SK-N-SH (cell line): ENCODE measurements around the gene CCR4. TPM values are rescaled to one million over a fixed set of nuclear protein-coding genes. Genes with fewer than 3 reads are reported as not detected.
"Not testable (repeated sequence)": the region's sequence is repeated elsewhere in the genome, so short reads cannot be mapped to it uniquely, and the experiment has no call there.

Experiments
- CTCF ChIA-PET: fragments of 300-600, 350-600 bp; formaldehyde crosslinking; extraction: SDS; loops from one replicate; lab custom pipeline; 2021; lab: Yijun Ruan, JAX
- POLR2A ChIA-PET: fragments of 350-600 bp; sonication (Branson Sonifier 250); formaldehyde crosslinking; extraction: SDS; loops from one replicate; lab custom pipeline; 2020; ENCODE audit warnings: antibody characterized with exemption, inconsistent platforms; lab: Yijun Ruan, JAX
- DNase-seq: peaks from one replicate; pipeline ENCODE4 v3.0.0; 2012
- H2AFZ ChIP-seq: fragments of 200-600 bp; sonication (generic); 2 replicates; pipeline ENCODE4 v1.8.1; 2016; ENCODE audit warnings: antibody characterized with exemption, mild to moderate bottlenecking, low read depth
- H3F3A ChIP-seq: fragments of 200-600 bp; sonication (generic); replicated peaks from 2 replicates; pipeline ENCODE3; 2016; ENCODE audit warnings: antibody characterized with exemption, mild to moderate bottlenecking; ENCODE audit not compliant: insufficient read depth
- H3K27ac ChIP-seq, 2 experiments: fragments of 200-500 bp in 1 of 2; fragments of 200-600 bp in 1 of 2; sonication (Bioruptor generic) in 1 of 2; sonication (generic), shearing (Covaris generic) in 1 of 2; 2 replicates each; pipeline versions ENCODE4 v1.5.1 to v1.6.1; 2014 to 2016; ENCODE audit warnings: low read depth in 2 of 2, inconsistent platforms in 1 of 2, low read length in 1 of 2, mild to moderate bottlenecking in 1 of 2, mixed read lengths in 1 of 2
- H3K27me3 ChIP-seq: fragments of 200-600 bp; sonication (generic), shearing (Covaris generic); 2 replicates; pipeline ENCODE4 v1.6.1; 2016; ENCODE audit warnings: mixed run types; ENCODE audit not compliant: insufficient read depth
- H3K36me3 ChIP-seq, 2 experiments: fragments of 200-500 bp in 1 of 2; fragments of 200-600 bp in 1 of 2; sonication (Bioruptor generic) in 1 of 2; sonication (generic) in 1 of 2; replicated peaks in 1 of 2; 2 replicates each; pipeline versions ENCODE3 to v1.5.1; 2014 to 2016; ENCODE audit warnings: low read length in 1 of 2, mild to moderate bottlenecking in 1 of 2; ENCODE audit not compliant: insufficient read depth in 2 of 2, control insufficient read depth in 1 of 2
- H3K4me1 ChIP-seq, 2 experiments: fragments of 200-500 bp in 1 of 2; fragments of 200-600 bp in 1 of 2; sonication (Bioruptor generic) in 1 of 2; sonication (generic), shearing (Covaris generic) in 1 of 2; 2 replicates each; pipeline versions ENCODE4 v1.5.1 to v1.6.1; 2014 to 2016; ENCODE audit warnings: low read depth in 1 of 2, low read length in 1 of 2, mixed run types in 1 of 2; ENCODE audit not compliant: insufficient read depth in 2 of 2, control insufficient read depth in 1 of 2
- H3K4me2 ChIP-seq: fragments of 200-600 bp; sonication (generic), shearing (Covaris generic); 2 replicates; pipeline ENCODE4 v1.6.1; 2017; ENCODE audit warnings: mixed run types
- H3K4me3 ChIP-seq, 2 experiments: fragments of 200-500 bp in 1 of 2; fragments of 200-600 bp in 1 of 2; sonication (Bioruptor generic) in 1 of 2; sonication (generic), shearing (Covaris generic) in 1 of 2; 2 replicates each; pipeline versions ENCODE4 v1.5.1 to v1.8.1; 2014 to 2016; ENCODE audit warnings: low read depth in 2 of 2, inconsistent platforms in 1 of 2, low read length in 1 of 2, mild to moderate bottlenecking in 1 of 2, mixed read lengths in 1 of 2, moderate library complexity in 1 of 2
- H3K79me2 ChIP-seq: fragments of 200-600 bp; sonication (generic); 2 replicates; pipeline ENCODE4 v1.8.1; 2017; ENCODE audit warnings: mild to moderate bottlenecking; ENCODE audit not compliant: insufficient read depth
- H3K9ac ChIP-seq: fragments of 200-600 bp; sonication (generic); 2 replicates; pipeline ENCODE4 v1.6.1; 2017; ENCODE audit warnings: mixed run types
- H3K9me2 ChIP-seq: fragments of 200-600 bp; sonication (generic); 2 replicates; pipeline ENCODE4 v1.6.1; 2017; ENCODE audit warnings: mixed run types
- H3K9me3 ChIP-seq: fragments of 200-600 bp; sonication (generic); 2 replicates; pipeline ENCODE4 v1.6.1; 2017; ENCODE audit warnings: mixed run types, mild to moderate bottlenecking, moderate library complexity
- H4K20me1 ChIP-seq: fragments of 200-600 bp; sonication (generic); 2 replicates; pipeline ENCODE4 v1.6.1; 2017; ENCODE audit warnings: mild to moderate bottlenecking, mixed run types; ENCODE audit not compliant: insufficient read depth
- CTCF ChIP-seq: fragments of 200-600 bp; sonication (generic); IDR thresholded peaks from 2 replicates; pipeline ENCODE4 v1.6.1; 2017; ENCODE audit warnings: antibody characterized with exemption, mild to moderate bottlenecking, moderate library complexity
- FOSL2 ChIP-seq: IDR thresholded peaks from 2 replicates; pipeline ENCODE4 v1.4.0; 2012; ENCODE audit warnings: low read depth, mild to moderate bottlenecking, moderate library complexity, borderline replicate concordance
- FOXJ3 ChIP-seq: sonication (generic); formaldehyde crosslinking; IDR thresholded peaks from 2 replicates; pipeline ENCODE4 v1.5.1; 2020; ENCODE audit warnings: mild to moderate bottlenecking, missing genetic modification reagents
- GATA2 ChIP-seq: sonication (generic); formaldehyde crosslinking; IDR thresholded peaks from 2 replicates; pipeline ENCODE4 v1.5.0; 2020; ENCODE audit warnings: mild to moderate bottlenecking, missing genetic modification reagents
- IRF3 ChIP-seq: fragments of 150-350 bp; IDR thresholded peaks from 2 replicates; pipeline ENCODE4 v1.6.1; 2016; ENCODE audit warnings: mild to moderate bottlenecking, low read depth, low read length
- JUND ChIP-seq: IDR thresholded peaks from 2 replicates; pipeline ENCODE4 v1.4.0; 2012
- MXI1 ChIP-seq: IDR thresholded peaks from 2 replicates; pipeline ENCODE4 v1.6.1; 2012; ENCODE audit warnings: mild to moderate bottlenecking, low read depth, low read length, improper control_type of control experiment
- NFIC ChIP-seq: IDR thresholded peaks from 2 replicates; pipeline ENCODE4 v1.4.0; 2012; ENCODE audit warnings: borderline replicate concordance
- POLR2AphosphoS5 ChIP-seq: IDR thresholded peaks from 2 replicates; pipeline ENCODE4 v1.6.1; 2012; ENCODE audit warnings: low read depth, low read length
- RAD21 ChIP-seq: IDR thresholded peaks from 2 replicates; pipeline ENCODE4 v1.6.1; 2012; ENCODE audit warnings: mild to moderate bottlenecking, low read length
- REST ChIP-seq: IDR thresholded peaks from 2 replicates; pipeline ENCODE4 v1.6.1; 2012; ENCODE audit warnings: mild to moderate bottlenecking, low read depth, low read length, moderate library complexity
- RXRA ChIP-seq: IDR thresholded peaks from 2 replicates; pipeline ENCODE4 v1.4.0; 2012; ENCODE audit warnings: low read depth, mild to moderate bottlenecking, borderline replicate concordance
- SIN3A ChIP-seq: IDR thresholded peaks from 2 replicates; pipeline ENCODE4 v1.6.1; 2012; ENCODE audit warnings: low read depth, mild to moderate bottlenecking, low read length, moderate library complexity, borderline replicate concordance
- TCF12 ChIP-seq: IDR thresholded peaks from 2 replicates; pipeline ENCODE4 v1.4.0; 2012
- USF2 ChIP-seq: fragments of 150-350 bp; IDR thresholded peaks from 2 replicates; pipeline ENCODE4 v1.6.1; 2017; ENCODE audit warnings: antibody characterized with exemption, low read length, low read depth, borderline replicate concordance
- WGBS: methylation state at CpG from one replicate; pipeline ENCODE4 v1.1.6; 2017; ENCODE audit warnings: low lambda C conversion rate; 5-methylcytosine and 5-hydroxymethylcytosine counted together
- polyA plus RNA-seq, 3 experiments: library from polyadenylated mRNA; depleted of rRNA; stranded (reverse); fragments of >200 nt; gene quantifications; 2 replicates each; pipeline ENCODE4 v1.2.3, GENCODE V29; 2012
- TF ChIP-seq, protein P1 (sequence below): IDR thresholded peaks from 2 replicates; pipeline ENCODE4; 2012

The CCR4 gene
- polyA plus RNA-seq, 1 of the 3 experiments (the other 2 are of a cell fraction) = not detected

DNA sequence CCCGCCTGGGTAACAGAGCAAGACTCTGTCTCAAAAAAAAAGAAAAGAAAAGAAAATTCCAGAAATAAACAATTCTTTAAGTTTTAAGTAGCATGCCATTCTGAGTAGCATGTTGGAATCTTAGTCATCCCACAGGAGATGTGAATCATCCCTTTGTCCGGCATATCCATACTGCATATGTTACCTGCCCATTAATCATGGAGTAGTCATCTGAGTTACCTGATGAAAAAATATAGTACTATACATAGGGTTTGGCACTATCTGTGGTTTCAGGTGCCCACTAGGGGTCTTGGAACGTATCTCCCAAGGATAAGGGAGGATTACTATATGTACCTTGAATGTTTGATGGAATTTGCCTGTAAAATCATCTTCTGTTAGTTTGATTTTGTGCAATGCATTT lies 6.3 kb upstream of the CCR4 start:
- H4K20me1 ChIP-seq = no peaks in the 10 kb centered on the region
- no peak overlapping the region for H2AFZ ChIP-seq
- POLR2A ChIA-PET = no interaction called here
- H3K9me2 ChIP-seq = no peaks in the 10 kb centered on the region
- H3K4me3 ChIP-seq = no peak overlapping the region
- H3K4me1 ChIP-seq = no peaks in the 10 kb centered on the region
- CTCF ChIA-PET = no interaction called here
- no peak for DNase-seq
- no peaks in the 10 kb centered on the region for H3K36me3 ChIP-seq
- H3K27me3 ChIP-seq = no peaks in the 10 kb centered on the region
- no peak overlapping the region for H3K4me2 ChIP-seq
- TF ChIP-seq USF2 = no peak
- TF ChIP-seq GATA2 (CRISPR knock-in tag) = no peak
- no peak for TF ChIP-seq SIN3A
- peak; percentile 22; the same call in 1 of the 2 replicates for TF ChIP-seq TCF12
- TF ChIP-seq RAD21 = no peak
- no peak for TF ChIP-seq POLR2AphosphoS5
- TF ChIP-seq CTCF = no peak
- TF ChIP-seq, protein P1, sequence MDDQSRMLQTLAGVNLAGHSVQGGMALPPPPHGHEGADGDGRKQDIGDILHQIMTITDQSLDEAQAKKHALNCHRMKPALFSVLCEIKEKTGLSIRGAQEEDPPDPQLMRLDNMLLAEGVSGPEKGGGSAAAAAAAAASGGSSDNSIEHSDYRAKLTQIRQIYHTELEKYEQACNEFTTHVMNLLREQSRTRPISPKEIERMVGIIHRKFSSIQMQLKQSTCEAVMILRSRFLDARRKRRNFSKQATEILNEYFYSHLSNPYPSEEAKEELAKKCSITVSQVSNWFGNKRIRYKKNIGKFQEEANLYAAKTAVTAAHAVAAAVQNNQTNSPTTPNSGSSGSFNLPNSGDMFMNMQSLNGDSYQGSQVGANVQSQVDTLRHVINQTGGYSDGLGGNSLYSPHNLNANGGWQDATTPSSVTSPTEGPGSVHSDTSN = peak; percentile 49; the same call in 1 of the 2 replicates
- TF ChIP-seq RXRA = no peak
- no peak for TF ChIP-seq FOXJ3 (CRISPR knock-in tag)
- TF ChIP-seq IRF3 = no peak
- TF ChIP-seq NFIC = no peak
- TF ChIP-seq FOSL2 = peak; percentile 59; the same call in 1 of the 2 replicates
- TF ChIP-seq REST = no peak
- 0 out of 2 replicates have a peak, but pooled peaks have one; percentile 29 for TF ChIP-seq JUND
- no peak for TF ChIP-seq MXI1
- no peak overlapping the region for H3K27ac ChIP-seq
- WGBS = 57% methylated on average over 3 of the region's 3 CpGs
- H3F3A ChIP-seq = no peaks in the 10 kb centered on the region
- H3K79me2 ChIP-seq = no peaks in the 10 kb centered on the region
- H3K9ac ChIP-seq = no peak overlapping the region
- H3K9me3 ChIP-seq = no peaks in the 10 kb centered on the region

DNA sequence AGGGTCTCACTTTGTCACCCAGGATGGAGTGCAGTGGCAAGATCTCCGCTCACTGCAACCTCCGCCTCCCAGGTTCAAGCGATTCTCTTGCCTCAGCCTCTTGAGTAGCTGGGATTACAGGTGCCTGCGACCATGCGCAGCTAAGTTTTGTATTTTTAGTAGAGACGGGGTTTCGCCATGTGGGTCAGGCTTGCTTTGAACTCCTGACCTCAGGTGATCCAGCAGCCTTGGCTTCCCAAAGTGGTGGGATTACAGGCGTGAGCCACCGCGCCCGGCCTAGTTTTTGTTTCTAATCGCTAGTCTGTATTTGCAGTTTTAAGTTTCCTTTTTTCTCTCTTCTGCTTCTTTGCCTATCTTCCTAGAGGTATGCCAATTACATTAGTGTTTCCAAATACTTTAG lies 5.8 kb upstream of the CCR4 start:
- H3K9me2 ChIP-seq, H3K9ac ChIP-seq, CTCF ChIA-PET, H3K79me2 ChIP-seq, DNase-seq, H3K27me3 ChIP-seq, H3K4me3 ChIP-seq, H4K20me1 ChIP-seq, H2AFZ ChIP-seq, H3K4me1 ChIP-seq, POLR2A ChIA-PET, H3K9me3 ChIP-seq, H3K4me2 ChIP-seq, H3K36me3 ChIP-seq, H3K27ac ChIP-seq, H3F3A ChIP-seq: not testable (repeated sequence)
- WGBS = 77% methylated on average over 12 of the region's 12 CpGs
